Tibial artery (tissue), 4 donors: Measurements from ENCODE around the gene PTPN23.

Experiments
- DNase-seq, 2 donors: peaks; one replicate each; pipeline ENCODE4 v3.0.0-alpha.2; 2019
- H3K27ac ChIP-seq, 2 donors: fragments of 200-600 bp; sonication (generic) in 1 of 2; 1 replicate in 1 of 2; 2 replicates in 1 of 2; pipeline ENCODE4 v1.5.1; 2018 to 2019; ENCODE audit warnings: mild to moderate bottlenecking in 1 of 2
- H3K27me3 ChIP-seq, 2 donors: fragments of 200-600 bp; sonication (generic) in 1 of 2; one replicate each; pipeline versions ENCODE4 v1.5.1 to v1.6.0; 2016 to 2019
- H3K36me3 ChIP-seq, 3 donors: fragments of 200-600 bp; sonication (generic) in 2 of 3; one replicate each; pipeline ENCODE4 v1.5.1; 2016 to 2019; ENCODE audit warnings: mild to moderate bottlenecking in 2 of 3
- H3K4me1 ChIP-seq, 4 donors: fragments of 200-600 bp; sonication (generic) in 2 of 4; 1 replicate in 3 of 4; 2 replicates in 1 of 4; pipeline ENCODE4 v1.5.1; 2016 to 2019
- H3K4me3 ChIP-seq, 2 donors: fragments of 200-600 bp; sonication (generic) in 1 of 2; 1 replicate in 1 of 2; 2 replicates in 1 of 2; pipeline ENCODE4 v1.5.1; 2018 to 2019; ENCODE audit warnings: mild to moderate bottlenecking in 2 of 2
- H3K9me3 ChIP-seq, 3 donors: fragments of 200-600 bp; sonication (generic) in 1 of 3; one replicate each; pipeline ENCODE4 v1.5.1; 2016 to 2019
- intact Hi-C: fragments of 100-400 bp; cut with DNase I; formaldehyde crosslinking; loops from one replicate; pipeline ENCODE4 v1.15.0; 2023; ENCODE audit warnings: low total_unique reads
- TF ChIP-seq, protein P1 (sequence below), 2 experiments: fragments of 200-600 bp in 1 of 2; fragments of 450-650 bp in 1 of 2; IDR thresholded peaks; one replicate each; pipeline ENCODE4 v1.5.1; 2017 to 2019; ENCODE audit warnings: antibody characterized with exemption in 2 of 2, mild to moderate bottlenecking in 1 of 2, moderate library complexity in 1 of 2

PTPN23 gene

DNA sequence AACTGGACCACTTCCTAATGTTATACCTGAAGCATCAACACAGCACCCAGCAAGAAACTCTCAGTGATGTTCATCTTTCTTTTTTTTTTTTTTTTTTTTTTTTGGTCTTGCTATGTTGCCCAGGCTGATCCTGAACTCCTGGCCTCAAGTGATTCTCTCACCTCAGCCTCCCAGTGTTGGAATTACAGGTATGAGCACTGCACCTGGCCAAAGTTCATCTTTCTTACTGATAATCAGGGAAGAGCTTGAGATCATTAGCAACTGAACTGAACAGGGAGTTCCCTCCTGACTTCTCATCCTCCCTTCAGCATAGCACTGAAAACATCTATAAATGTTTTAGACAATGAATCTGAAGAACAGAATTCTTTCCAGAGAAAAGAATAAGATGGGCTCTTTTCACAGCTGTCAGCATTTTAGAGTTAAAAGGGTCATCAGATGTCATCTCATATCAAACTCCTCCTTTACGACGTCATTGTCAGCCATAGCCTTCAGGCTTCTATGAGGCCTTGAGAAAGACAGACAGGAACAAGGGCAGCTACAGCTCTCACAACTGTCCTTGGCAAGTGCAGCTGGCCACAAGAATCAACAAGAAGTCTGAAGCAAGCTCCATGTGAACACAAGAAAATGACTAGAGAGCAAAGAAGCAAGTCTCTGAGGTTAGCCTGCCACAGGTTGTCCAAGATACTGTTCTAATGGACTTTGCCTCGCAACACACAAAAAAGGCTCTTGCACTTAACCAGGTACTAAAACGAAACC, 61.2 kb downstream of the PTPN23 start:
- TF ChIP-seq, protein P1, sequence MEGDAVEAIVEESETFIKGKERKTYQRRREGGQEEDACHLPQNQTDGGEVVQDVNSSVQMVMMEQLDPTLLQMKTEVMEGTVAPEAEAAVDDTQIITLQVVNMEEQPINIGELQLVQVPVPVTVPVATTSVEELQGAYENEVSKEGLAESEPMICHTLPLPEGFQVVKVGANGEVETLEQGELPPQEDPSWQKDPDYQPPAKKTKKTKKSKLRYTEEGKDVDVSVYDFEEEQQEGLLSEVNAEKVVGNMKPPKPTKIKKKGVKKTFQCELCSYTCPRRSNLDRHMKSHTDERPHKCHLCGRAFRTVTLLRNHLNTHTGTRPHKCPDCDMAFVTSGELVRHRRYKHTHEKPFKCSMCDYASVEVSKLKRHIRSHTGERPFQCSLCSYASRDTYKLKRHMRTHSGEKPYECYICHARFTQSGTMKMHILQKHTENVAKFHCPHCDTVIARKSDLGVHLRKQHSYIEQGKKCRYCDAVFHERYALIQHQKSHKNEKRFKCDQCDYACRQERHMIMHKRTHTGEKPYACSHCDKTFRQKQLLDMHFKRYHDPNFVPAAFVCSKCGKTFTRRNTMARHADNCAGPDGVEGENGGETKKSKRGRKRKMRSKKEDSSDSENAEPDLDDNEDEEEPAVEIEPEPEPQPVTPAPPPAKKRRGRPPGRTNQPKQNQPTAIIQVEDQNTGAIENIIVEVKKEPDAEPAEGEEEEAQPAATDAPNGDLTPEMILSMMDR (IDR thresholded peaks at IDR 0.05): no peak
- H3K4me3 ChIP-seq: no peak overlapping the region
- no peaks in the 10 kb centered on the region for H3K27me3 ChIP-seq
- intact Hi-C loops: no loop called here
- peaks cover 0 to 27% (median 14%) of the 10 kb centered on the region in 4 donors for H3K4me1 ChIP-seq
- peaks cover 17 to 44% (median 25%) of the 10 kb centered on the region in 3 donors for H3K36me3 ChIP-seq
- H3K9me3 ChIP-seq: no peaks in the 10 kb centered on the region
- peak overlapping the region; percentile 55 to 75 for H3K27ac ChIP-seq
- DNase-seq: peak in 1 of 2 donors; percentile 13

DNA sequence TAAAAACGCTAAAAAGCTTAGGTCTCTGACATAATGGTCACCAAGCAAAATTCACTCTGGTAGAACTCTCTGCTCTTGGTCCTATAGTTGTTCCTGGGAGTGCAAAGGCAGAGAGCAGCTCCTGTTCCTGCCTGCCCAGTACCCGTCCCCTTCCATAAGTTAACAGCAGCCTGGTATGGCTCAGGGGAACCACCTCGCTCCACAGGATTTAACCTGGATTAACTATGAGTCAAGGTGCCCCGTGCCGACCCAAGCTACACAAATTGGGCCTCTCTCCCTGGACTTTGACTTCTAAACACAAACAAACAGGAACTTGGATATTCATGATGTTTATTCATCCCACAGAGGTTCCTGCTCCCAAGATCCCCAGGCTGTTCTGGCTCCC, 62.8 kb downstream of the PTPN23 start:
- H3K4me1 ChIP-seq: peaks cover 0 to 27% (median 14%) of the 10 kb centered on the region in 4 donors
- H3K27me3 ChIP-seq: no peaks in the 10 kb centered on the region
- DNase-seq: no peak
- no peak overlapping the region for H3K4me3 ChIP-seq
- intact Hi-C loops: no loop called here
- peaks cover 13 to 31% (median 17%) of the 10 kb centered on the region in 3 donors for H3K36me3 ChIP-seq
- no peaks in the 10 kb centered on the region for H3K9me3 ChIP-seq
- TF ChIP-seq, protein P1 (IDR thresholded peaks at IDR 0.05): no peak
- peak overlapping the region; percentile 55 to 75 for H3K27ac ChIP-seq

DNA sequence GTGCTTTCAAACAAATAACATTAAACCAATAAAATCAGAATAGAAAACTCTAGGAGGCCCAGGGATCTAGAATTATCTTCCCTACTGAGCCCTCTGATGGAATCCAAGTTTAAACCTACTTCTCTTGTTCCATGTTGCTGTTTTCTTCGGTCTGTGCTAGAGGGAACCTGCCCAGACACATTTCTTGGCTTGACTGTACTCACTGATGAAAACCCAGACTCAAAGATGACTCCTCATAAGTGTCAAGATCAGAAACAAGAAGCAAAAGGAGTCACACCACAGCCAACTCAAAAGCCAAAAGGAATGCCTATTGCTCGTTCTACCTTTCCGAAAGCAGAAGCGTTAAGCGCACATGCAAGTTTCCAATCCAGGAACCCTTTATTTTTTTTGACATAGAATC, 63.3 kb downstream of the PTPN23 start:
- DNase-seq: no peak
- no peaks in the 10 kb centered on the region for H3K27me3 ChIP-seq
- H3K4me3 ChIP-seq: no peak overlapping the region
- peaks cover 10 to 26% (median 17%) of the 10 kb centered on the region in 3 donors for H3K36me3 ChIP-seq
- TF ChIP-seq, protein P1 (IDR thresholded peaks at IDR 0.05): no peak
- peak overlapping the region; percentile 55 to 75 for H3K27ac ChIP-seq
- H3K4me1 ChIP-seq: peaks cover 0 to 27% (median 14%) of the 10 kb centered on the region in 4 donors
- intact Hi-C loops: no loop called here
- no peaks in the 10 kb centered on the region for H3K9me3 ChIP-seq

DNA sequence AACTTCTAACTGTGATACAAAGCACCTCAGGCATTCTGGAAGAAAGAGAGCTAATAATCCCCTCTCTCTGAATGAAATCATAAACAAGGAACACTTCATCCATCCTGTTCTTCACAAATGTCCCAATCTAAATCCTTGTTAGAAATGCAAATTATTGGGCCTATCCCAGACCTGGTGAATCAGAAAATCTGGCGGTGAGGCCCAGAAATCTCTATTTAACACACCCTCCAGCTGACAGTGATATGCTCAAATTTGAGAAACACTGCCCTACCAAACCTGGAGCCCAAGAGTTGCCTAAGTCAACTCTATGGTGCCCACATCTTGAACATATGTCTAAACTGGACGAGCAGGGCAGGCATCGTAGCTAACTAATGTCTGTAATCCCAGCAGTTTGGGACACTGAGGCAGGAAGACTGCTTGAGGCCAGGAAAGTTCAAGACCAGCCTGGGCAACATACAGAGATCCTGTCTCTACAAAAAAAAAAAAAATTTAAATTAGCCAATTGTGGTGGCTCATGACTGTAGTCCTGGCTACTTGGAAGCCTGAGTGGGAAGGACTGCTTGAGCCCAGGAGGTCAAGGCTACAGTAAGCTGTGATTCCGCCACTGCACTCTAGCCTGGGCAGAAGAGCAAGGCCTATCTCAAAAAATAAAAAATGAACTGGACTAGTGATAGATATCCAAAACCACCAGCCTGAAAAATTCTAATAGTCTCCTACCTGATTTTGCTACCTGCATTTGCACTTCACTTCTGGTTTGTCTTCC, 71.8 kb downstream of the PTPN23 start:
- Histone ChIP-seq H3K36me3 (no peaks in the 10 kb centered on the region), H3K4me1 (peaks cover 0 to 13% (median 4%) of the 10 kb centered on the region in 4 donors), H3K27me3 (no peaks in the 10 kb centered on the region), H3K9me3 (no peaks in the 10 kb centered on the region), H3K27ac (no peak overlapping the region), H3K4me3 (no peak overlapping the region)
- DNase-seq: no peak
- intact Hi-C loops: no loop called here
- TF ChIP-seq, protein P1 (IDR thresholded peaks at IDR 0.05): no peak

DNA sequence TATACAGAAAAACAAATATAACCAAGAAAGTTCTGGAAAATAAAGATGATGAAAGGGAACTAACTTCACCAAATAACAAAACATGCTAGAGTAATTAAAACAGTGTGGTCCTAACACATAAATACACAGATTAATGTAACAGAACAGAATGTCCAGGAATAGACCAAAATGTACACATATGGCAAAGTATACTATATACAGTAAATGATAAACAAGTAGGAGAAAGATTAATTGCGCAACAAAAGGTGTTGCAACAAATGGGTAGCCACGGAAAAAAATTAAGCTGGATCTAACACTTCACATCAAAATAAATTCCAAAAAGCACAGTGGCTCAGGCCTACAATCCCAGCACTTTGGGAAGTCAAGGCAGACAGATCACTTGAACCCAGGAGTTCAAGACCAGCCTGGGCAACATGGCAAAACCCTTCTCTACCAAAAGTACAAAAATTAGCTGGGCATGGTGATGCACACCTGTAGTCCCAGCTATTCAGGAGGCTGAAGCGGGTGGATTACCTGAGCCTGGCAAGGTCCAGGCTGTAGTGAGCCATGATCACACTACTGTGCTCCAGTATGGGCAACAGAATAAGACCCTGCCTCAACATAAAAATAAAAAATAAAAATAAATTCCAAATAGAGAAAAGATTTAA, 75.1 kb downstream of the PTPN23 start:
- TF ChIP-seq, protein P1 (IDR thresholded peaks at IDR 0.05): no peak
- H3K27me3 ChIP-seq: no peaks in the 10 kb centered on the region

More for the DNA sequence above, 75.1 kb downstream of the PTPN23 start:
- H3K9me3 ChIP-seq: no peaks in the 10 kb centered on the region
- H3K27ac ChIP-seq: no peak overlapping the region
- H3K4me1 ChIP-seq: peaks cover 0 to 13% (median 4%) of the 10 kb centered on the region in 4 donors
- intact Hi-C loops: no loop called here
- no peak overlapping the region for H3K4me3 ChIP-seq
- DNase-seq: no peak
- no peaks in the 10 kb centered on the region for H3K36me3 ChIP-seq
